H1 (cell line): ENCODE results near the gene TMBIM4. TPM values are rescaled to one million over a fixed set of nuclear protein-coding genes. Genes with fewer than 3 reads are reported as not detected.

Source experiments
- CTCF ChIA-PET: fragments of 300-600 bp; sonication (Branson Sonifier 250); formaldehyde crosslinking; loops from one replicate; lab custom pipeline; 2021; ENCODE audit not compliant: partially characterized antibody; lab: Charles Lee
- POLR2A ChIA-PET: fragments of 300-600 bp; sonication (Branson Sonifier 250); formaldehyde crosslinking; loops from one replicate; lab custom pipeline; 2021; ENCODE audit warnings: inconsistent platforms; ENCODE audit not compliant: partially characterized antibody; lab: Charles Lee
- DNase-seq, 2 experiments: peaks; one replicate each; pipeline versions ENCODE4 v3.0.0 to v3.0.0-alpha.2; 2010 to 2022; ENCODE audit warnings: low spot score in 2 of 2, low read depth in 1 of 2, mixed read lengths in 1 of 2
- FAIRE-seq: peaks from 2 replicates; lab custom pipeline; 2011; peaks lifted over from hg19 to GRCh38; lab: Jason Lieb, UNC
- H2AFZ ChIP-seq: 2 replicates; pipeline ENCODE4 v1.8.1; 2012; ENCODE audit warnings: low read length, inconsistent platforms
- H2AK5ac ChIP-seq: 2 replicates; pipeline ENCODE4 v1.6.1; 2013; ENCODE audit warnings: low read depth, low read length
- H2BK120ac ChIP-seq: replicated peaks from 2 replicates; pipeline ENCODE3; 2013; ENCODE audit warnings: low read depth, low read length, inconsistent platforms
- H2BK12ac ChIP-seq: 2 replicates; pipeline ENCODE4 v1.6.1; 2013; ENCODE audit warnings: low read depth, low read length
- H2BK15ac ChIP-seq: 2 replicates; pipeline ENCODE4 v1.6.1; 2013; ENCODE audit warnings: low read length
- H2BK20ac ChIP-seq: 2 replicates; pipeline ENCODE4 v1.6.1; 2013; ENCODE audit warnings: low read length
- H2BK5ac ChIP-seq: 2 replicates; pipeline ENCODE4 v1.6.1; 2013; ENCODE audit warnings: low read depth, low read length
- H3K14ac ChIP-seq: 2 replicates; pipeline ENCODE4 v1.6.1; 2013; ENCODE audit warnings: inconsistent platforms; ENCODE audit not compliant: insufficient read length
- H3K18ac ChIP-seq: 2 replicates; pipeline ENCODE4 v1.6.1; 2013; ENCODE audit warnings: low read length; ENCODE audit errors: extremely low read depth
- H3K23ac ChIP-seq: 2 replicates; pipeline ENCODE4 v1.6.1; 2013; ENCODE audit warnings: inconsistent platforms; ENCODE audit not compliant: insufficient read length
- H3K23me2 ChIP-seq: 2 replicates; pipeline ENCODE4 v1.6.1; 2013; ENCODE audit warnings: low read depth, low read length
- H3K27ac ChIP-seq: 2 replicates; pipeline ENCODE4 v1.6.1; 2011; ENCODE audit warnings: low read depth, low read length, inconsistent platforms
- H3K27me3 ChIP-seq, 4 experiments: replicated peaks in 1 of 4; 1 replicate in 1 of 4; 2 replicates in 3 of 4; pipeline versions ENCODE4 v1.6.1 to v1.8.1; 2011 to 2013; ENCODE audit warnings: low read length in 3 of 4, mild to moderate bottlenecking in 3 of 4, inconsistent platforms in 2 of 4, mixed read lengths in 2 of 4, moderate library complexity in 1 of 4; ENCODE audit not compliant: control insufficient read depth in 3 of 4, insufficient read depth in 3 of 4; ENCODE audit errors: extremely low read depth in 1 of 4
- H3K36me3 ChIP-seq, 4 experiments: 2 replicates each; pipeline versions ENCODE4 v1.6.1 to v1.8.1; 2011 to 2013; ENCODE audit warnings: mild to moderate bottlenecking in 4 of 4, low read length in 3 of 4, moderate library complexity in 2 of 4, control low read depth in 1 of 4, inconsistent platforms in 1 of 4; ENCODE audit not compliant: insufficient read depth in 4 of 4, control insufficient read depth in 2 of 4
- H3K4ac ChIP-seq: replicated peaks from 2 replicates; pipeline ENCODE3; 2013; ENCODE audit warnings: low read length, low read depth, mixed read lengths, inconsistent platforms; ENCODE audit not compliant: insufficient read length
- H3K4me1 ChIP-seq, 4 experiments: replicated peaks in 1 of 4; 1 replicate in 1 of 4; 2 replicates in 3 of 4; pipeline versions ENCODE4 v1.6.1 to v1.8.1; 2011 to 2013; ENCODE audit warnings: low read length in 3 of 4, inconsistent platforms in 2 of 4, mixed read lengths in 1 of 4; ENCODE audit not compliant: insufficient read depth in 4 of 4, control insufficient read depth in 3 of 4
- H3K4me2 ChIP-seq, 2 experiments: 2 replicates each; pipeline versions ENCODE4 v1.6.1 to v1.8.1; 2011 to 2013; ENCODE audit warnings: low read depth in 2 of 2, low read length in 2 of 2, control low read depth in 1 of 2, inconsistent platforms in 1 of 2, mild to moderate bottlenecking in 1 of 2; ENCODE audit not compliant: insufficient read depth in 1 of 2
- H3K4me3 ChIP-seq, 4 experiments: fragments of 200-600, 300-600 bp in 1 of 4; sonication (generic), shearing (Covaris generic), sonication (Bioruptor Twin) in 1 of 4; 2 replicates each; pipeline versions ENCODE4 v1.5.1 to v1.8.1; 2011 to 2016; ENCODE audit warnings: low read length in 4 of 4, low read depth in 3 of 4, control low read depth in 2 of 4, inconsistent platforms in 2 of 4, mild to moderate bottlenecking in 2 of 4, mixed read lengths in 1 of 4, moderate library complexity in 1 of 4; ENCODE audit not compliant: insufficient read depth in 2 of 4; ENCODE audit errors: extremely low read depth in 1 of 4
- H3K56ac ChIP-seq: replicated peaks from 2 replicates; pipeline ENCODE3; 2013; ENCODE audit warnings: low read depth, mild to moderate bottlenecking, mixed read lengths, low read length, inconsistent platforms; ENCODE audit not compliant: insufficient read length
- H3K79me1 ChIP-seq: 2 replicates; pipeline ENCODE4 v1.6.1; 2013; ENCODE audit warnings: low read depth, low read length, control low read depth
- H3K79me2 ChIP-seq, 2 experiments: 2 replicates each; pipeline versions ENCODE4 v1.6.1 to v1.8.1; 2012 to 2013; ENCODE audit warnings: low read length in 2 of 2, mild to moderate bottlenecking in 2 of 2, inconsistent platforms in 1 of 2; ENCODE audit not compliant: insufficient read depth in 2 of 2, control insufficient read depth in 1 of 2
- H3K9ac ChIP-seq, 4 experiments: replicated peaks in 1 of 4; 1 replicate in 1 of 4; 2 replicates in 3 of 4; pipeline versions ENCODE4 v1.6.1 to v1.8.1; 2011 to 2013; ENCODE audit warnings: low read depth in 3 of 4, low read length in 3 of 4, control low read depth in 2 of 4, mild to moderate bottlenecking in 2 of 4, moderate library complexity in 2 of 4, inconsistent platforms in 1 of 4; ENCODE audit errors: extremely low read depth in 1 of 4
- H3K9me3 ChIP-seq, 2 experiments: 2 replicates each; pipeline versions ENCODE4 v1.6.1 to v1.8.1; 2012 to 2013; ENCODE audit warnings: mild to moderate bottlenecking in 2 of 2, moderate library complexity in 2 of 2, control low read depth in 1 of 2, inconsistent platforms in 1 of 2, low read depth in 1 of 2, low read length in 1 of 2, mixed read lengths in 1 of 2; ENCODE audit not compliant: insufficient read depth in 2 of 2
- H4K20me1 ChIP-seq, 2 experiments: replicated peaks in 1 of 2; 2 replicates each; pipeline versions ENCODE3 to v1.8.1; 2011 to 2013; ENCODE audit warnings: inconsistent platforms in 2 of 2, low read length in 2 of 2, mild to moderate bottlenecking in 1 of 2; ENCODE audit not compliant: insufficient read depth in 2 of 2, control insufficient read depth in 1 of 2
- H4K5ac ChIP-seq: 2 replicates; pipeline ENCODE4 v1.6.1; 2013; ENCODE audit warnings: low read length, low read depth, mixed read lengths, inconsistent platforms; ENCODE audit not compliant: insufficient read length
- H4K8ac ChIP-seq: 2 replicates; pipeline ENCODE4 v1.8.0; 2013; ENCODE audit warnings: mild to moderate bottlenecking, moderate library complexity, low read length, inconsistent platforms; ENCODE audit not compliant: insufficient read depth; ENCODE audit errors: extremely low read depth
- H4K91ac ChIP-seq: replicated peaks from 2 replicates; pipeline ENCODE3; 2013; ENCODE audit warnings: low read length, mixed read lengths, inconsistent platforms; ENCODE audit not compliant: insufficient read length
- CHD2 ChIP-seq: IDR thresholded peaks from 2 replicates; pipeline ENCODE4 v1.6.1; 2012; ENCODE audit warnings: low read length, improper control_type of control experiment
- WGBS, 2 experiments: shearing (Covaris generic) in 1 of 2; methylation state at CpG; one replicate each; pipeline versions ENCODE4 v1.1.6 to v1.1.7; 2013 to 2015; ENCODE audit warnings: low lambda C conversion rate in 2 of 2, mixed read lengths in 2 of 2, inconsistent platforms in 1 of 2, low coverage in 1 of 2, missing lambda C conversion rate in 1 of 2; ENCODE audit not compliant: insufficient replicate concordance in 2 of 2, insufficient coverage in 1 of 2, insufficient read length in 1 of 2; ENCODE audit errors: extremely low coverage in 1 of 2, missing lambda C conversion rate in 1 of 2; 5-methylcytosine and 5-hydroxymethylcytosine counted together
- polyA plus RNA-seq, 7 experiments: library from polyadenylated mRNA; depleted of rRNA in 3 of 7; stranded (reverse) in 5 of 7; unstranded in 2 of 7; fragments of >200 nt in 5 of 7; fragments of 200-250 nt in 2 of 7; gene quantifications; 1 replicate in 5 of 7; 2 replicates in 1 of 7; 4 replicates in 1 of 7; pipeline versions ENCODE4 v1.2.1 to v1.2.3, GENCODE V29; 2011 to 2013; ENCODE audit warnings: missing spikeins in 2 of 7, mixed read lengths in 2 of 7
- total RNA-seq: library from RNA; stranded (reverse); fragmentation: NEBNext Ultra II Directional; extraction: Animal tissue kit (Norgen Biotek cat#: 25700); gene quantifications from 2 replicates; pipeline ENCODE4 v1.2.1, GENCODE V29; 2021
- TF ChIP-seq, protein P1 (sequence below): IDR thresholded peaks from 2 replicates; pipeline ENCODE4 v1.6.1; 2012; ENCODE audit warnings: inconsistent platforms

Gene TMBIM4
- total and polyA plus RNA-seq, 2 of the 8 experiments (the other 6 are each of a cell fraction or from before 2014, with no cell fraction given): 12.8 to 46.6 TPM

DNA sequence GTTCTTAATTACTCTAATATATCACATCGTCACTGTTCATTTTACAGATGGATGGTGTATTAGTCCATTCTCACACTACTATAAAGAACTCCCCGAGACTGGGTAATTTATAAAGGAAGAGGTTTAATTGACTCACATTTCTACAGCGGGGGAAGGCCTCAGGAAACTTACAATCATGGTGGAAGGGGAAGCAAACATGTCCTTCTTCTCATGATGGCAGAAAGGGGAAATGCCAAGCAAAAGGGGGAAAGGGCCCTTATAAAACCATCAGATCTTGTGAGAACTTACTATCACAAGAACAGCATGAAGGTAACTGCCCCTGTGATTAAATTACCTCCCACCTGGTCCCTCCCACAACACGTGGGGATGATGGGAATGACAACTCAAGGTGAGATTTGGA, 6.5 kb downstream of the TMBIM4 start:
- Histone ChIP-seq H3K4me3 (no peak overlapping the region), H4K20me1 (no peaks in the 10 kb centered on the region), H3K56ac (no peak overlapping the region), H3K14ac (no peak overlapping the region), H3K79me1 (no peaks in the 10 kb centered on the region), H2BK120ac (no peak overlapping the region), H3K23ac (no peak overlapping the region), H2BK20ac (no peak overlapping the region), H4K5ac (no peak overlapping the region), H3K9ac (no peak overlapping the region), H3K18ac (no peak overlapping the region), H3K27me3 (no peaks in the 10 kb centered on the region), H2AK5ac (no peak overlapping the region), H2BK12ac (no peak overlapping the region), H4K91ac (no peak overlapping the region), H4K8ac (no peak overlapping the region), H2BK5ac (no peak overlapping the region), H3K79me2 (peaks cover 0 to 5% of the 10 kb centered on the region in 2 experiments; a peak in 2 of 4 replicates), H3K27ac (no peak overlapping the region), H2BK15ac (no peak overlapping the region), H3K23me2 (no peaks in the 10 kb centered on the region; the same call in 1 of the 2 replicates), H3K4me2 (no peak overlapping the region), H3K9me3 (peaks cover 0 to 5% of the 10 kb centered on the region in 2 experiments; a peak in 2 of 4 replicates), H3K36me3 (peaks cover 0 to 3% (median 0%) of the 10 kb centered on the region in 4 experiments; a peak in 2 of 8 replicates), H2AFZ (no peak overlapping the region), H3K4ac (no peak overlapping the region), H3K4me1 (no peaks in the 10 kb centered on the region)
- CTCF ChIA-PET: no interaction called here
- TF ChIP-seq, protein P1, sequence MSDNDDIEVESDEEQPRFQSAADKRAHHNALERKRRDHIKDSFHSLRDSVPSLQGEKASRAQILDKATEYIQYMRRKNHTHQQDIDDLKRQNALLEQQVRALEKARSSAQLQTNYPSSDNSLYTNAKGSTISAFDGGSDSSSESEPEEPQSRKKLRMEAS: no peak
- no peak for TF ChIP-seq CHD2
- POLR2A ChIA-PET: no interaction called here
- DNase-seq (no peak), FAIRE-seq (no peak)
- 67% methylated on average over 4 of the region's 4 CpGs; no CpG with 5 or more reads in 1 of the 2 experiments for WGBS, 2 experiments
